ENCODE data around the gene E2F1. TPM values are rescaled to one million over a fixed set of nuclear protein-coding genes. Genes with fewer than 3 reads are reported as not detected.

Gene E2F1
- total RNA-seq, 2 experiments from 2014 or later, result 60.0 to 61.7 TPM

DNA sequence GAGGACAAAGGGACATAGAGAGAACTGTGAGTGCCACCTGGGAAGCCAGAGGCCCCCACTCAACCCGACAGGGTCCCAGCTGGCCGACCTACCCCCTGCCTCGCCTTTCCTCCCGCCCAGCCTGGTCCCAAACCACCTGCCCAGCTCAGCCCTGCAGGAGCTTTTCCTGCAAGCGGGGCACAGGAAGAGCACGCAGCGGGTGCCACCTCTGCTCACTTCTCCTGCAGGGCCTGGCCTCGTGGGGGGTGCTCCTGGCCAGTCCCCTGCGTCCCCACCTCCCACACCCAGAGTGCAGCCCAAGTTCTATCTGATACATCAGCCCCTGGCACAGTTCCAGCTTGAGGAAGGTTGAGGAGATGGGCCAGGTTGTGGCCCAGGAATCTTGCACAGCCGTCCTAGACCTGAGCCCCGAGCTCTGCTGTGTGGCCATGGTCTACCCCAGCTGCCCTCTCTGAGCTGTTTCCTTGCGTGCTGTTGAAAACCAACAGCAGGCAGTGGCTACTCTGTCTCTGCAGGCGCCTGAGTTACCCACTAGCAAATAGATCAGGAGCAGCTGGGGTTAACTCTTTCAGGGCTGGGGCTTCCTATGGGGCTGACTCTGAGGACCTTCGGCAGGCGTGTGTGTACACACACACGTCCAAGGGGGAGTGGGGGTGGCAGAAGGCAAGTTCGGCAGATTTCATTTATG, 13.6 kb downstream of the E2F1 start:
- Mint-ChIP-seq H3K27me3 (no peaks in the 10 kb centered on the region), H3K27ac (peak overlapping the region; percentile 70), H3K9me3 (no peaks in the 10 kb centered on the region), H3K4me3 (peak overlapping the region; percentile 83), H3K36me3 (ENCODE audit: low read depth) (peaks cover 31% of the 10 kb centered on the region), H3K4me1 (peaks cover 54% of the 10 kb centered on the region)
- CTCF ChIA-PET, result interaction anchor here (0.6 kb wide), 2 partner anchors 206 to 595 kb away, joined by 4 to 5 read pairs; no protein-coding TSS in a partner anchor
- DNase-seq, result no peak
- POLR2A ChIA-PET, result interaction anchor here (1.2 to 16.8 kb wide), 2 partner anchors 9 to 17 kb away, joined by 5 to 312 read pairs; no protein-coding TSS in a partner anchor

DNA sequence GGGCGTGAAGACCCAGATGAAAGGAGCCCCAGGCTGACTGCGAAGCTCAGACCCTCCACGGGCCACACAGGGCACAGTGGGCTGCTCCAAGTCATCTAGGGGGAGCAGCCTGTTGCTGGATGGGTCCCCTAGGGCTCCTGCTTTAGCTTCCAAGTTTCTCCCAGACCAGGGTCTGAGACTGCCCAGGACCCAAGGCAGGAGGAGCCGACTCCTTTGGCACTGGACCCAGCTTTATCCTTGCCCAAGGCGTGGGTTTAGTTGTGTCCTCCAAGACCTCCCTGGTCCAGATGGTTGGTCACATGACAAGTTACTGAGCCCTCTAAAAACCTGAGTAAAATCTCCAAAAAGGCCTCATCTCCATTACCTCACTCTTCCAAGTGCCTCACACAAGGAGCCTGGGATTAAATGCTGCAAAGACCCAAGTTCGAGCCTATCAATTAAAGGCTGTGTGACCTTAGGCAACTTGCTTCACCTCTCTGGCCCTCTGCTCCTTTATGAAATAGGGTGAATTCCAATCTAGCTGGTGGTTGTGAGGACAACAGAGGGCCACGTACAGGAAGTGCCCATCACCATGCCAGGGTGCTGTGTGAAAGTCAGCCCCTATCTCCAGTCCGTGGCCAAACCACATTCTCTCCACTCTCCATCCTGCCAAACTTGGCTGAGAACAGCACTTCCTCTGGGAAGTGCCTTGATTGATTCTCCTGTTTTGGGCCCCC, 14.5 kb downstream of the E2F1 start:
- Mint-ChIP-seq H3K4me1 (peaks cover 52% of the 10 kb centered on the region), H3K27ac (no peak overlapping the region), H3K4me3 (no peak overlapping the region), H3K27me3 (no peaks in the 10 kb centered on the region), H3K36me3 (ENCODE audit: low read depth) (peaks cover 25% of the 10 kb centered on the region), H3K9me3 (no peaks in the 10 kb centered on the region)
- CTCF ChIA-PET, result no interaction called here
- DNase-seq, result no peak
- POLR2A ChIA-PET, result interaction anchor here (0.9 to 16.8 kb wide), 3 partner anchors 10 to 48 kb away, joined by 3 to 312 read pairs (median 5); partner anchors contain the start of gene PXMP4

DNA sequence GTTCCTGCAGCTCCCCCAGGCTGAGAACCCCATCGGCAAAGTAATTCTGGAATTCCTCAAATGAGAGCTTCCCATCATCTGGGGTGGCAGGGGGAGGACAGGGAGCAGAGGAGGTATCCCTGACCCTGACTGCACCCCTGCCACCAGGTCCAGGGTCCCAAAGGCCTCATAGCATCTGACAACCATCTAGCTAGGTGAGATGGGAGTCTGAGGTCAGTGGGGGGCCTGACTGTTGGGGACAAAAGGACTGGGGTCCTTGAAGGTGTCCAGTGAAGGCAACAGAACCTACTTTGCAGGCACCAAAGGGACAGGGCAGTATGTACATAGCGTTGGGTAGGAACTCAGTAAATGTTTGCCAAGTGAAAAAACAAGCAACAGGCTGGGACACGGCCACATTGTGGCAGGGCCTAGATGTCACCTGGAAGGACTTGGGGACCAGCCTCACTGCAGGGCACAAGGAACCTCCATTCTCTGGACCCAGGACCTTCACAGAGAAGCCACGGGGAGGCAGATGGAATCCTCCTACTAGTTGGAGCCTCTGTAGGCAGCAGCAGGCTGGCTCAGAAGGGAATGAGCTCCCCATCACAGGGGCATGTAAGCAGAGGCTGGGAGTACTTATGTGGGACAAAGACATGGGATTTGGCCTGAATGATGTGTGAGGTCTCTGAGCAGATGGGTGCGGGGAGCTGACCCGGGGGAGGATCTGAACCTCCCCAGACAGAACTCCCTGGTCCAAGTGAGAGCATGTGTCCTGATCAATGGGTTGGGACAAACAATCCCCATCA, 15.3 kb downstream of the E2F1 start:
- ChIA-PET POLR2A (interaction anchor here (0.9 to 16.8 kb wide), 2 partner anchors 11 to 49 kb away, joined by 3 to 312 read pairs; partner anchors contain the start of gene PXMP4), CTCF (interaction anchor here (4.9 kb wide), 1 partner anchor 9 kb away, joined by 63 read pairs; no protein-coding TSS in a partner anchor)
- Mint-ChIP-seq H3K4me3 (no peak overlapping the region), H3K27me3 (no peaks in the 10 kb centered on the region), H3K9me3 (no peaks in the 10 kb centered on the region), H3K27ac (peak overlapping the region; percentile 24), H3K4me1 (peaks cover 56% of the 10 kb centered on the region), H3K36me3 (ENCODE audit: low read depth) (peaks cover 18% of the 10 kb centered on the region)
- DNase-seq, result no peak

DNA sequence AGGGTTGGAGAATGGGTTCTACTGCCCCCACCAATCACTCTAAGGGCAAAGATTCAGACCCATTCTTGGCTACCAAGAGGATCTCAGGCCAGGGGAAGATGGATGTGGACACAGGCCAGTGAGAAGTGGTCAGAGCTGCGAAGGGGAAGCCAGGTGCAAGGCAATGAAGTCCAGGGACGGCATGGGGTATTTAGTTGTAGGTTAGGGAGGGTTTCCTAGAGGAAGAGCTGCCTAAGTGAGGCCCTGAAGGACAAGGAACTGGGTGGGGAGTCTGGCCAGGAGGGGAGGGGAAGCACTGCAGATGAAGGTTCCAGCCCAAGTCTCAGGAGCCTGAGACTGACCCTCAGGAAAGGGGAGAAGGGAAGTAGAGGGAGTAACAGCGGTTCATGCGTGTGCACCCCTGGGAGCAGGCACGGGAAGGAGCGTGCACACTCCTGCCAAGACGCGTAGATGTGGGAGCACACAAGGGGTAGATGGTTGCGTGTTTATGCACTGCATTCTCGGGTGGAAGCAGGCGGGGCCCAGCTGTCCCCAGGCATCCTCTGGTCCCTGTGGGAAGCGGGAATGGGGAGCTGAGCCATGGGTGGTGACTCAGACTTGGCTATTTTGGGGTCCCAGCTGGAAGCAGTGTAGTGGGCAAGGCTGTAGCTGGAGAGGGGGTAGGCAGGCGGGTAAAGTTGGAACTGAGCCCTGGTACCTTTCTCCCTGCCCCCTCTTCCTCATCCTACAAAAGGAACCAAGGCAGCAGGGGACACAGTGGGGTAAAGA, 16.1 kb downstream of the E2F1 start:
- H3K9me3 Mint-ChIP-seq, result no peaks in the 10 kb centered on the region
- no peaks in the 10 kb centered on the region for H3K27me3 Mint-ChIP-seq
- DNase-seq, result no peak
- peaks cover 58% of the 10 kb centered on the region for H3K4me1 Mint-ChIP-seq
- POLR2A ChIA-PET, result interaction anchor here (16.8 kb wide), 1 partner anchor 11 kb away, joined by 312 read pairs; no protein-coding TSS in a partner anchor
- H3K36me3 Mint-ChIP-seq (ENCODE audit: low read depth), result peaks cover 15% of the 10 kb centered on the region
- CTCF ChIA-PET, result interaction anchor here (0.7 to 4.9 kb wide), 4 partner anchors 10 to 212 kb away, joined by 3 to 63 read pairs (median 16); no protein-coding TSS in a partner anchor
- H3K27ac Mint-ChIP-seq, result no peak overlapping the region
- no peak overlapping the region for H3K4me3 Mint-ChIP-seq

DNA sequence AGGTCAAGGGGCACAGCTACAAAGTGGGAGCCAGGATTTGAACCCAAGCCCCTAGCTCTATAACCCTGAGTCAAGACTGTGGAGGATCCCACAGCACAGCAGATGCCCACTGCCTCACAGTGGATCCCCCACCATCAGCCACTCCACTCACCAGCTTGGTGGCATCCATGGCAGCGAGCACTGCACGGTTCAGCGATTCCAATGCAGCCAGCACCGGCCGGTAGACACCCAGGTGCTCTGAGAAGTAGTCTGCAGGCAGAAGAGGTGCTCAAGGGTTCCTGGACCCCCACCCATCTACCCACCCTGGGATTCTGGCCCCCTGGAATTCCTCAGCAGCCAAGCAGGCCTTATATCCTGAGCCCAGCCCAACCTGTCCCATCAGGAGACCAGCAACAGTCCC, 17.0 kb downstream of the E2F1 start:
- Mint-ChIP-seq H3K27me3 (no peaks in the 10 kb centered on the region), H3K4me3 (no peak overlapping the region), H3K27ac (no peak overlapping the region), H3K36me3 (ENCODE audit: low read depth) (peaks cover 15% of the 10 kb centered on the region), H3K4me1 (peaks cover 61% of the 10 kb centered on the region), H3K9me3 (no peaks in the 10 kb centered on the region)
- ChIA-PET POLR2A (interaction anchor here (1.1 to 16.8 kb wide), 4 partner anchors 12 to 63 kb away, joined by 3 to 312 read pairs (median 19); partner anchors contain the start of genes PXMP4 and ZNF341), CTCF (interaction anchor here (0.8 to 4.9 kb wide), 9 partner anchors 11 to 246 kb away, joined by 3 to 63 read pairs (median 9); partner anchors contain the start of genes CBFA2T2 and PXMP4)
- no peak for DNase-seq

DNA sequence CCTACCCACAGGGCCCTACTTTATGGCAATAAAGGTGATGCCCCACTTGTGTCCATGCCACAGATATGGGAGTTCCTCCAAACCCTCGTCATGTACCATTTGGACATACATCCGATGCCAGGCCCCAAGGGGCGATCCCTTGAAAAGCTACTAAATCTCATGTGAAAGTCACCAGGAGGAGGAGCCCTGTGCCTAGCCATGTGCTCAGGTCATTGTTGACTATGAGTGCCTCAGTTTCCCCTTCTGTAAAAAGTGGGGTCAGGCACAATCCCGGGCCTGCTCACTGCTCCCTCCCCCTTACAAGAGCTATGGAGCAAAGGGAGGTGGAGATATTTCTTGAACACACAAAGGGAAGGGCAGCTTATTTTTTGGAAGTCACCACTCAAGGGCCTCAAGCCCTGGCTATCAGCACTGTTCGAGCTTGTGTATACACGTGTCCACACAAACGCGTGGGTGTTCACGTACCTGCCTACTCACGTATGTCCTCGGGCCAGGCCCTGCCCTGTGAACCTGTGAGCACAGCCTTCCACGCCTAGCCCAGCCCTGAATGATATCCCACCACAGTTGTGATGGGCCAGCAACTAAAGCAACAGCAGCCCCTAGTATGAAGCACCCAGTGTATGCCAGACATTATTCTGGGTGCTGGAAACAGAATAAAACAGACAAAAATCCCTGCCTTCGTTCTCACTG, 17.6 kb downstream of the E2F1 start:
- peaks cover 15% of the 10 kb centered on the region for H3K36me3 Mint-ChIP-seq (ENCODE audit: low read depth)
- no peaks in the 10 kb centered on the region for H3K27me3 Mint-ChIP-seq
- H3K4me3 Mint-ChIP-seq, result peak overlapping the region; percentile 91
- H3K9me3 Mint-ChIP-seq, result no peaks in the 10 kb centered on the region
- peaks cover 63% of the 10 kb centered on the region for H3K4me1 Mint-ChIP-seq
- POLR2A ChIA-PET, result interaction anchor here (0.7 to 16.8 kb wide), 11 partner anchors 13 to 444 kb away, joined by 3 to 312 read pairs (median 5); partner anchors contain the start of genes CBFA2T2, EIF2S2, PXMP4 and RALY
- H3K27ac Mint-ChIP-seq, result peak overlapping the region; percentile 6
- CTCF ChIA-PET, result interaction anchor here (0.7 to 4.9 kb wide), 23 partner anchors 11 to 303 kb away, joined by 3 to 63 read pairs (median 5); partner anchors contain the start of genes CBFA2T2, CDK5RAP1, PXMP4 and SNTA1
- DNase-seq, result no peak

DNA sequence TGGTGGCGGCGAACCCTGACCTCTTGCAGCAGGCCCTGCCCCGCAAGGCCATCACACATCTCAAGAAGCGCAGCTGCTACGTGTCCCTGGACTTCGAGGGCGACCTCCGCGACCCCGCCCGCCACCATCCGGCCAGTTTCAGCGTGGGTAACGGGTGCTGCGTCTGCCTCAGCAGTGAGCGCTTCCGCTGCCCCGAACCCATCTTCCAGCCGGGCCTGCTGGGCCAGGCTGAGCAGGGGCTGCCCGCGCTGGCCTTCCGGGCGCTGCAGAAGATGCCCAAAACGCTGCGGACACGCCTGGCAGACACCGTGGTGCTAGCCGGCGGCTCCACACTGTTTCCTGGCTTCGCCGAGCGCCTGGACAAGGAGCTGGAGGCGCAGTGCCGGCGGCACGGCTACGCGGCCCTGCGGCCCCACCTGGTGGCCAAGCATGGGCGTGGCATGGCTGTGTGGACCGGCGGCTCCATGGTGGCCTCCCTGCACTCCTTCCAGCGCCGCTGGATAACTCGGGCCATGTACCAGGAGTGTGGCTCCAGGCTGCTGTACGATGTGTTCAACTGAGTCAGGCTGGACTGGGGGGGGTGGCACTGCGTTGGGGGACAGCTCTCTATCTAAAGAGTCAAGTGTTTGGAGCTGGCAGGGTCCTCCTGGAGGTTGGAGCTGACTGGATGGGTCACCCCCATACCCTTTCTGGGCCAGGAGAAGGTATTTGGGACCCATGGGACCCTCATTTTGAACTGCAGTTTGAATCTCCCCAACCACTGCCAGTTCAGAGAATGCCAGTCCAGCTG, 18.3 kb downstream of the E2F1 start:
- Mint-ChIP-seq H3K9me3 (no peaks in the 10 kb centered on the region), H3K27me3 (no peaks in the 10 kb centered on the region), H3K4me1 (peaks cover 58% of the 10 kb centered on the region), H3K36me3 (ENCODE audit: low read depth) (peaks cover 15% of the 10 kb centered on the region), H3K27ac (peak overlapping the region; percentile 71), H3K4me3 (peak overlapping the region; percentile 91)
- DNase-seq, result peak; percentile 83
- ChIA-PET POLR2A (interaction anchor here (0.7 to 16.8 kb wide), 18 partner anchors 8 to 444 kb away, joined by 3 to 312 read pairs (median 7); partner anchors contain the start of genes CBFA2T2, EIF2S2, PXMP4 and RALY), CTCF (interaction anchor here (0.7 to 4.9 kb wide), 24 partner anchors 12 to 302 kb away, joined by 3 to 63 read pairs (median 5); partner anchors contain the start of genes CBFA2T2, CDK5RAP1, PXMP4 and SNTA1)

DNA sequence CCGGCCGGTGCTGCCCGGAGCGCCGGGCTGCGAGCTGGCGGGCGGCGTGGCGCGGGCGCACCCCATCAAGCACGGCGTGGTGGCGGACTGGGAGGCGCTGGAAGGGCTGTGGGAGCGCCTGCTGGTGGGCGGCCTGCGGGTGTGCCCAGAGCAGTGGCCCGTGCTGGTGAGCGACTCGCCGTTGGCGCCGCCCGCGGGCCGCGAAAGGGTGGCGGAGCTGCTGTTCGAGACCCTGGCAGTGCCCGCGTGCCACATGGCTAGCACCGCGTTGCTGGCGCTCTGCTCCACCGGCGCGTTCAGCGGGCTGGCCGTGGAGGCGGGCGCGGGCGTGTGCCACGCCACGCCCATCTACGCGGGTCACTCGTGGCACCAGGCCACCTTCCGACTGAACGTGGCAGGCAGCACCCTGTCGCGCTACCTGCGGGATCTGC, 18.9 kb downstream of the E2F1 start:
- peak overlapping the region; percentile 71 for H3K27ac Mint-ChIP-seq
- peaks cover 15% of the 10 kb centered on the region for H3K36me3 Mint-ChIP-seq (ENCODE audit: low read depth)
- POLR2A ChIA-PET, result interaction anchor here (1.1 to 16.8 kb wide), 17 partner anchors 8 to 445 kb away, joined by 3 to 312 read pairs (median 10); partner anchors contain the start of genes CBFA2T2, EIF2S2, PXMP4 and RALY
- peaks cover 57% of the 10 kb centered on the region for H3K4me1 Mint-ChIP-seq
- DNase-seq, result peak; percentile 51
- CTCF ChIA-PET, result interaction anchor here (0.8 to 4.9 kb wide), 20 partner anchors 12 to 302 kb away, joined by 3 to 63 read pairs (median 5); partner anchors contain the start of genes CBFA2T2, PXMP4 and SNTA1
- no peaks in the 10 kb centered on the region for H3K9me3 Mint-ChIP-seq
- no peaks in the 10 kb centered on the region for H3K27me3 Mint-ChIP-seq
- peak overlapping the region; percentile 91 for H3K4me3 Mint-ChIP-seq

DNA sequence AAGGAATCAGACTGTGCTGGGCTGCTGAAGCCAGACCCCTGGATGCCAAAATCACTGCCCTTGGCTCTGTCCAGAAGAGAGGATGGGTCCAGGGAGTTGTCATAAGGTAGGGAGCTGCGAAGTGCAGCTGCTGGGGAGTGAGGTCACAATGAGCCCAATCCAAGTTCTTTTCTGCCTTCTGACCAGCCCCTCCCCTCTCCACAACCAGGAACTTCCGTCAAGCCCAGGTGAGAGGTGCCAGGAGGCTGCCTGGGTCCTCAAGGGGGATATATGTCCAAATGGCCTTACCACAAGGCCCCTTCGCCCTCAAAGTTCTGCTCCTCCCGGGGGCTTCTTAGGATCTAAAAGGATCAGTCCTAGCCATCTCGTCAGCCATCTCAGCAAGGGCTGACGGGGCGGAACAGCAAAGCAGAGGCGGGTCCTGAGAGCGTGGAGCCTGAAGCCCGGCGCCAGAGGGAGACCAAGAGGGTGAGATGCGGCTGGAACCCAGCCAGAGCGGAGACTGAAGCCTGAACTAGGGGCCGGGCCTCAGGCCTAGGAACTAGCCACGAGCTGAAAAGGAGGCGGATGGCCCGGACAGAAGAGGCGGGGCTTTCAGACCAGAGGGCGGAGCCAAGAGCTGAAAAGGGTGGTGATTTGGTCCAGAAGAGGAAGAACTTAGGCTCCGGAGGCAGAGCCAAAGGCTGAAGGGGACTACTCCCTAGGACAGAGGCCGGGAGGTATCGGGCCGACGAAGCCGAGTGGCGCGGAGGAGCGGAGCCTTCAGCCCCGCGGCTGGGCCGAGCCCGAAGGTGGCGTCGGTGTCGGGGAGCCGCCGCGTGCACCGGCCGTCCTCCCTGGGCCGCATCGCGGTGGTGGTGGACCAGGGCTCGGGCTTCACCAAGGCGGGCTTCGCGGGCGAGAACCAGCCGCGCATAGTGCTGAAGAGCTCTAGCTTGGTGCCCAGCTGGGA, 19.6 kb downstream of the E2F1 start, which contains the start of gene ACTL10:
Gene ACTL10 (plus strand): TSS at position 651 of the 952 bp plus-strand sequence. CDS start 555 bp downstream, outside the sequence.
- peaks cover 58% of the 10 kb centered on the region for H3K4me1 Mint-ChIP-seq
- H3K36me3 Mint-ChIP-seq (ENCODE audit: low read depth), result peaks cover 11% of the 10 kb centered on the region
- no peaks in the 10 kb centered on the region for H3K27me3 Mint-ChIP-seq
- H3K27ac Mint-ChIP-seq, result peak within 1 kb of the TSS; percentile 90
- CTCF ChIA-PET, result interaction anchor here (0.6 to 4.9 kb wide), 13 partner anchors 13 to 280 kb away, joined by 3 to 63 read pairs (median 6); partner anchors contain the start of genes CBFA2T2, PXMP4 and SNTA1
- DNase-seq, result peak; percentile 88
- POLR2A ChIA-PET, result interaction anchor here (0.8 to 16.8 kb wide), 20 partner anchors 9 to 445 kb away, joined by 3 to 312 read pairs (median 10); partner anchors contain the start of genes CBFA2T2, CHMP4B, EIF2S2 and PXMP4
- H3K4me3 Mint-ChIP-seq, result peak within 1 kb of the TSS; percentile 91
- H3K9me3 Mint-ChIP-seq, result no peaks in the 10 kb centered on the region
